Activated CD8-positive, alpha-beta memory T cell treated with anti-CD3 and anti-CD28 coated beads, Interleukin-2, amount 10 ng/mL, durations not matched to agents 7 days and 5 days (primary cell): ENCODE results near the gene GRIA1. TPM values are rescaled to one million over a fixed set of nuclear protein-coding genes. Genes with fewer than 3 reads are reported as not detected.

Experiments used
- ATAC-seq: fragments of 150-1000 bp; cut with Tn5 transposase; one replicate; pipeline ENCODE4 v1.10.0; 2021; ENCODE audit warnings: moderate library complexity
- CTCF ChIA-PET: fragments of 350-600 bp; sonication (Branson Sonifier 250); formaldehyde crosslinking; loops from one replicate; lab custom pipeline; 2021; ENCODE audit warnings: antibody characterized with exemption; lab: Charles Lee
- DNase-seq: peaks from one replicate; pipeline ENCODE4 v3.0.0-alpha.2; 2020
- H3K27ac Mint-ChIP-seq: one replicate; pipeline ENCODE4 v1.8.0; 2021; ENCODE audit warnings: mild to moderate bottlenecking, mixed read lengths
- H3K27me3 Mint-ChIP-seq: one replicate; pipeline ENCODE4 v1.8.0; 2021; ENCODE audit warnings: mixed read lengths
- H3K36me3 Mint-ChIP-seq: one replicate; pipeline ENCODE4 v1.8.0; 2021; ENCODE audit warnings: mild to moderate bottlenecking, mixed read lengths
- H3K4me1 Mint-ChIP-seq: one replicate; pipeline ENCODE4 v1.8.0; 2021; ENCODE audit warnings: mixed read lengths
- H3K4me3 Mint-ChIP-seq: one replicate; pipeline ENCODE4 v1.8.0; 2021; ENCODE audit warnings: mild to moderate bottlenecking, moderate library complexity, mixed read lengths
- H3K9me3 Mint-ChIP-seq: one replicate; pipeline ENCODE4 v1.8.0; 2022; ENCODE audit warnings: low read depth, mixed read lengths
- total RNA-seq, 2 experiments: library from RNA; stranded (reverse); gene quantifications; one replicate each; pipeline ENCODE4 v1.2.3, GENCODE V29; 2021

GRIA1 gene
- not detected for total RNA-seq

GRCh38 chr5:153490118-153491037 is at the start of gene GRIA1:
Gene GRIA1, plus strand, starts transcription at chr5:153490670.
- Mint-ChIP-seq H3K36me3 (no peaks in the 10 kb centered on the region), H3K9me3 (no peaks in the 10 kb centered on the region), H3K4me1 (no peaks in the 10 kb centered on the region), H3K4me3 (no peak within 1 kb of the TSS), H3K27ac (no peak within 1 kb of the TSS), H3K27me3 (peaks cover 31% of the 10 kb centered on the region)
- DNase-seq (no peak), ATAC-seq (no peak)
- CTCF ChIA-PET: no interaction called here

DNA sequence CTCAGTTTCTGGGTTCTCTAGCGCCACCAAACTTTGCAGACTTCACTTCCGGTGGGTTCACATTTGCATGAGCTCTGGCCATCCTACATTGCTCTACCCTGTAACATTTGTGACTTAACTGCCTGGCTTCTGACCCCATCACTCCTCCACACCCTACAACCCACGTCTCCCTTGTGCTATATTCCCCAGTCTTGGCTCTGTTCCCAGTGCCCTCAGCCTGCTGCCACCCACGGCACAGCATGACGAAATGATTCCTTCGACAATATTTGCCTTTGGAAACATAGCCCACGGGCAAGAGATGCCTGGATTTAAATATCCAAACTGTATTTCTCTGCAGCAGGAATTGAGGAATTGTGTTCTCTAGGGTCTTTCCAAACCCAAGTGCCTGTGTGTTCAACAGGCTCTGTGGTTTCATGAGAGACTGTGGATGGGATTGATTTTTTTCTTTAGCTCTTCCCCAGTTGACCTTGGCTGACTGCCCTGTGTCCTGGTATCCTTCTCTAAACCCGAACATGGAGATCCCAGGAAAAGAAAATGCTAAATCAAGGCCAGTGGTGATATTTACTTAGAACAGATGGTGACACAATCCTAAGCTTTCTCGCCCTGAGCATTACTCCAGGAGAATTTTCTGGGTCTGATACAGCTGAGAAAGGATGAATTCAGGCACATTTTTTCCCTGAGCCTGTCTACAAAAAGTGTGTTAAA is 44.4 kb upstream of the GRIA1 start:
- DNase-seq (no peak), ATAC-seq (no peak)
- no peaks in the 10 kb centered on the region for H3K36me3 Mint-ChIP-seq
- H3K9me3 Mint-ChIP-seq: no peaks in the 10 kb centered on the region
- CTCF ChIA-PET: no interaction called here
- H3K27me3 Mint-ChIP-seq: no peaks in the 10 kb centered on the region
- no peak overlapping the region for H3K4me3 Mint-ChIP-seq
- no peak overlapping the region for H3K27ac Mint-ChIP-seq
- H3K4me1 Mint-ChIP-seq: no peaks in the 10 kb centered on the region

GRCh38 chr5:153447534-153447933 is 42.9 kb upstream of the GRIA1 start:
- H3K27ac Mint-ChIP-seq: no peak overlapping the region
- no peaks in the 10 kb centered on the region for H3K9me3 Mint-ChIP-seq
- ATAC-seq (no peak), DNase-seq (no peak)
- no peaks in the 10 kb centered on the region for H3K27me3 Mint-ChIP-seq
- no peaks in the 10 kb centered on the region for H3K4me1 Mint-ChIP-seq
- CTCF ChIA-PET: no interaction called here
- H3K36me3 Mint-ChIP-seq: no peaks in the 10 kb centered on the region
- H3K4me3 Mint-ChIP-seq: no peak overlapping the region

DNA sequence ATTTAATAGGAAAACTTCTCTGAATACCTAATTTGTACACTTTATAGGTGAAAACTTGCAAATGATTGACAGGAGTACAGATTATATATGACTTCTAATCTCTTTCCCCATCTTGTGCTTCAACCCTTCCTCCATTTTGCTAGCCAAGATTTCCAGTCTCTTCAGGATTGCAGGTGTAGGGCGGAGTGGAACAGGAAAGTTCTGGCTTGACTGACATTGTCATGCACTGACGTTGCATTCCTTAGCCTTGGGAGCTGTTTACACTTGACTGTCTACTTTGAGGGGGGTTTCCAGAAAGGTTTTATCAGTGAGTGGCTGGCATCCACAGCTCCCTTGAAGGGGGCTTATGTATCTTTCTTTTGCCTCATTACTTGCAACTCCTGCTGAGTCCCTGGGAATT is 34.1 kb upstream of the GRIA1 start:
- H3K36me3 Mint-ChIP-seq: no peaks in the 10 kb centered on the region
- no peak for ATAC-seq
- no peak overlapping the region for H3K27ac Mint-ChIP-seq

GRCh38 chr5:153456993-153457392 is 33.5 kb upstream of the GRIA1 start:
- Mint-ChIP-seq H3K27me3 (no peaks in the 10 kb centered on the region), H3K36me3 (no peaks in the 10 kb centered on the region), H3K27ac (no peak overlapping the region), H3K9me3 (no peaks in the 10 kb centered on the region), H3K4me3 (no peak overlapping the region), H3K4me1 (no peaks in the 10 kb centered on the region)
- DNase-seq: no peak
- no peak for ATAC-seq
- CTCF ChIA-PET: no interaction called here

More for the DNA sequence above, 34.1 kb upstream of the GRIA1 start:
- no peak for DNase-seq
- no peaks in the 10 kb centered on the region for H3K4me1 Mint-ChIP-seq
- no peaks in the 10 kb centered on the region for H3K27me3 Mint-ChIP-seq
- CTCF ChIA-PET: no interaction called here
- no peak overlapping the region for H3K4me3 Mint-ChIP-seq
- no peaks in the 10 kb centered on the region for H3K9me3 Mint-ChIP-seq

DNA sequence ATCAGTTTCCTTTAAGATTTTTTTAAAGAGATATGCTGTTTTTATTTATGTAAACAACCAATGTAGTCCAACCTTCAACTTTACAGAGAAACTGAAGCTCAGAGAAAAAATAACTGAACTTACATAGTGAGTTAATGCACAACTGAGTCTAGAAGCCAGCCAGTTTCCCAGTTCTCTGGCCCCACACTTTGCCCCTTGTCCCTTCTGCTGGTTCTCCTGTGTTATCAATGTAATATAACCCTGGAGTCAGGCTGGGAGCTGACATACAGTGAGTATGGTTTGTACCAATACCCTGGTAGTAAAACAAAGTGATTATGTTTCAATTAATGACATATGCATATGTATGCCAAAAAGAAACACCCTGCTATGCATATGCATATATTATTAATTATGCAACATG is 32.2 kb upstream of the GRIA1 start:
- no peak overlapping the region for H3K27ac Mint-ChIP-seq
- H3K4me1 Mint-ChIP-seq: no peaks in the 10 kb centered on the region
- no peaks in the 10 kb centered on the region for H3K27me3 Mint-ChIP-seq
- no peak for ATAC-seq
- CTCF ChIA-PET: no interaction called here
- H3K4me3 Mint-ChIP-seq: no peak overlapping the region
- no peak for DNase-seq
- H3K9me3 Mint-ChIP-seq: no peaks in the 10 kb centered on the region
- no peaks in the 10 kb centered on the region for H3K36me3 Mint-ChIP-seq

GRCh38 chr5:153459051-153459743 is 31.3 kb upstream of the GRIA1 start:
- no peak for ATAC-seq
- CTCF ChIA-PET: no interaction called here
- H3K4me1 Mint-ChIP-seq: no peaks in the 10 kb centered on the region
- no peaks in the 10 kb centered on the region for H3K9me3 Mint-ChIP-seq
- DNase-seq: no peak
- no peak overlapping the region for H3K27ac Mint-ChIP-seq
- H3K36me3 Mint-ChIP-seq: no peaks in the 10 kb centered on the region
- H3K27me3 Mint-ChIP-seq: no peaks in the 10 kb centered on the region
- H3K4me3 Mint-ChIP-seq: no peak overlapping the region

- Mint-ChIP-seq H3K4me3 (no peak overlapping the region), H3K9me3 (no peaks in the 10 kb centered on the region), H3K36me3 (no peaks in the 10 kb centered on the region), H3K27me3 (no peaks in the 10 kb centered on the region), H3K27ac (no peak overlapping the region), H3K4me1 (no peaks in the 10 kb centered on the region)
- ATAC-seq (no peak), DNase-seq (no peak)
- CTCF ChIA-PET: no interaction called here
These were observed 30.0 kb upstream of the GRIA1 start for GRCh38 chr5:153460421-153460820.

DNA sequence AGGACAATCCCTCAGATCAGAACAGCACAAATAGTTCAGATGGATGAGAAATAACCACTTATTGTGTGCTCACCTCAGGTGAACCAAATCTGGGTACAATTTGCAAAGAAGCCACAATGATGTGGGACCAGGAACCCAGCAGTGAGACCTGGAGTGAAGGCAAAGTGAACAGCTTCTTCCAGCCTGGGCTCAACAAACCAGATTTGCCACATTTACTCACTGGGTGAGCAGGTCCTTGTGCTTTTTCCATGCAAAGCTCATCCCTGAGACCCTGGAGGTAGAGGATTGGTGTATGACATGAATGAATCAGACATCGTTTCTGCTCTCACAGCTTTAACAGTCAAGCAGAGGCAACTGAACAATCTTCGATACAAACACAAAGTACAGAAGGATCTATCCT is 29.1 kb upstream of the GRIA1 start:
- CTCF ChIA-PET: no interaction called here
- Mint-ChIP-seq H3K27me3 (no peaks in the 10 kb centered on the region), H3K4me1 (no peaks in the 10 kb centered on the region), H3K36me3 (no peaks in the 10 kb centered on the region), H3K27ac (no peak overlapping the region), H3K9me3 (no peaks in the 10 kb centered on the region), H3K4me3 (no peak overlapping the region)
- DNase-seq (no peak), ATAC-seq (no peak)

- H3K27ac Mint-ChIP-seq: no peak overlapping the region
- DNase-seq (no peak), ATAC-seq (no peak)
- no peaks in the 10 kb centered on the region for H3K27me3 Mint-ChIP-seq
- H3K4me1 Mint-ChIP-seq: no peaks in the 10 kb centered on the region
- CTCF ChIA-PET: no interaction called here
- H3K36me3 Mint-ChIP-seq: no peaks in the 10 kb centered on the region
- H3K9me3 Mint-ChIP-seq: no peaks in the 10 kb centered on the region
- H3K4me3 Mint-ChIP-seq: no peak overlapping the region
These were observed 26.7 kb upstream of the GRIA1 start for GRCh38 chr5:153463806-153464205.

DNA sequence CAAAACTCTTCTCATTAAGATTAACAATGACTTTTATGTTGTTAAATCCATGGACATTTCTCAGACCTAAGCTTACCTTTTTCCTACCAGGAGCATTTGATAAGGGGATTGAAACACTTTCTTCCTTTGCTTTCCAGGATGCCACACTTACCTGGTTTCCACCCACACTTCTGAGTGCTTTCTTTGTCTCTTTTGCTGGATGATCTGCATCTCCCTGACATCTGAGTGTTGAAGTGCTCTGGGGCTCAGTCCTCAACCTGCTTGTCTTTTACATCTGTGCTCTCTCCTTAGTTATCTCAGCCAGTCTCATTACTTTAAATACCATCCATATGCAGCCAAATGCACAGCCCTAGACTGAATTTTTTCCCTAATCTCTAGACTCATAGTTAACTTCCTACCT is 22.9 kb upstream of the GRIA1 start:
- Mint-ChIP-seq H3K27me3 (no peaks in the 10 kb centered on the region), H3K4me1 (no peaks in the 10 kb centered on the region), H3K4me3 (no peak overlapping the region), H3K27ac (no peak overlapping the region), H3K9me3 (no peaks in the 10 kb centered on the region), H3K36me3 (no peaks in the 10 kb centered on the region)
- CTCF ChIA-PET: no interaction called here
- ATAC-seq (no peak), DNase-seq (no peak)

DNA sequence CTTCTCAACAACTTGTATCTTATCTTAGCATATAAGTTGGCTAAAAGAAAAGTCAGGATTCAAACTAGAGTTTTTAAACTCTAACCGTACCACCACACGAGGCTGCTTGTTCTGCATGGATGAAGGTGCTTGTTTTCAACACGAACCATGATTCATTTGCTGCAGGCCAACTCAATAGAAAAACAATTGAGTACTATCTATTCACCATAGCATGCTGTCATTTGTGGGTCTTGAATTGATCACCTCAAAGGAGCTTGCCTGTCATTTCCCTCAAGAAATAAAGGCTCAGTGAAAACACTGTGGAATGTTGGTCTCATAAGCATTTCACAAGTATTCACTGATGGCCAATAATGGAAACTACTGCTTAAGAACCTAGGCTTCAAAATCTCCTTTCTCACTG is 21.0 kb upstream of the GRIA1 start:
- Mint-ChIP-seq H3K4me3 (no peak overlapping the region), H3K27me3 (no peaks in the 10 kb centered on the region), H3K9me3 (peaks cover 3% of the 10 kb centered on the region), H3K4me1 (no peaks in the 10 kb centered on the region), H3K36me3 (no peaks in the 10 kb centered on the region), H3K27ac (no peak overlapping the region)
- CTCF ChIA-PET: no interaction called here
- ATAC-seq: no peak
- no peak for DNase-seq

GRCh38 chr5:153470736-153471135 is 19.7 kb upstream of the GRIA1 start:
- Mint-ChIP-seq H3K27me3 (no peaks in the 10 kb centered on the region), H3K4me1 (no peaks in the 10 kb centered on the region), H3K27ac (no peak overlapping the region), H3K36me3 (no peaks in the 10 kb centered on the region), H3K9me3 (peaks cover 7% of the 10 kb centered on the region), H3K4me3 (no peak overlapping the region)
- CTCF ChIA-PET: no interaction called here
- DNase-seq: no peak
- ATAC-seq: no peak

DNA sequence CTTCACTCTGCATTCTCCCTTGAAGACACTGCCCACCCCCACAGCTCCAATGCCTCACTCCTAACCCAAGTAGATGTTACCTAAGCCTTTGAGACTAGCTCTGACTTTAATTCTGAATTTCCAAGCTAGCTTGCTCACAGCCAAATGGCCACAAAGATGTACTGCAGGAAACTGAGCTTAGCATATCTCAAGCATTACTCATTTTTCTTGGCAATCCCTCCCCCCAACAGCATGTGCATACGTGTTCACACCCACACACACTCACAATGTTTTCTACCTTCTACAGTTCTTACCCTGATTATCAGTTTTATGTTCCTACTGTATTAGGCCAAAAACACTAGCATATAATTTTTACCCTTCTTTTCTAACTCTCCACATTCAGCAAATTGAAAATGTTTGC is 13.7 kb upstream of the GRIA1 start:
- Mint-ChIP-seq H3K4me1 (no peaks in the 10 kb centered on the region), H3K9me3 (peaks cover 7% of the 10 kb centered on the region), H3K36me3 (no peaks in the 10 kb centered on the region), H3K27me3 (no peaks in the 10 kb centered on the region), H3K4me3 (no peak overlapping the region), H3K27ac (no peak overlapping the region)
- ATAC-seq (no peak), DNase-seq (no peak)
- CTCF ChIA-PET: no interaction called here
